HCT116 (cell line): ENCODE results near the gene CDK14. TPM values are rescaled to one million over a fixed set of nuclear protein-coding genes. Genes with fewer than 3 reads are reported as not detected.

Experiments used
- ATAC-seq: fragments of 200-7000 bp; cut with Tn5 transposase; 2 replicates; pipeline ENCODE4 v1.9.1; 2020; ENCODE audit warnings: mild to moderate bottlenecking, moderate library complexity
- BruUV-seq: library from RNA; stranded (reverse); fragments of 400-500 nt; replicated peaks from 2 replicates; lab custom pipeline; 2021; lab: Mats Ljungman, UMichigan
- CTCF ChIA-PET: fragments of 300-600 bp; sonication (Branson Sonifier 250); formaldehyde crosslinking; loops from one replicate; lab custom pipeline; 2021; ENCODE audit warnings: antibody characterized with exemption; lab: Charles Lee
- POLR2A ChIA-PET: fragments of 300-600, 350-600 bp; sonication (Branson Sonifier 250); formaldehyde crosslinking; loops from one replicate; lab custom pipeline; 2021; ENCODE audit warnings: antibody characterized with exemption; lab: Charles Lee
- RAD21 ChIA-PET, 2 experiments: fragments of 300-600 bp; sonication (Branson Sonifier 250); formaldehyde crosslinking; loops; one replicate each; lab custom pipeline; 2023; ENCODE audit warnings: low total read pairs in 2 of 2; ENCODE audit not compliant: uncharacterized antibody in 2 of 2, unreplicated experiment in 2 of 2, low non-redundant PET in 1 of 2; lab: Charles Lee
- DNase-seq: peaks from one replicate; pipeline ENCODE4 v3.0.0-alpha.2; 2010; ENCODE audit warnings: low read depth, low spot score
- H2AFZ ChIP-seq: fragments of 200-600 bp; shearing (Covaris generic), sonication (generic); 2 replicates; pipeline ENCODE4 v1.6.1; 2017; ENCODE audit warnings: low read depth, mixed run types, mixed read lengths, antibody characterized with exemption, low read length; ENCODE audit not compliant: poor library complexity, severe bottlenecking
- H3K27ac ChIP-seq: 2 replicates; pipeline ENCODE4 v1.5.1; 2012; ENCODE audit warnings: low read depth, low read length
- H3K27me3 ChIP-seq: fragments of 200-600 bp; sonication (generic); 2 replicates; pipeline ENCODE4 v1.6.1; 2016; ENCODE audit warnings: mixed run types, low read length, mixed read lengths; ENCODE audit not compliant: insufficient read depth
- H3K36me3 ChIP-seq, 2 experiments: fragments of 200-500 bp in 1 of 2; fragments of 200-600 bp in 1 of 2; sonication (Bioruptor generic) in 1 of 2; sonication (generic) in 1 of 2; 2 replicates each; pipeline versions ENCODE4 v1.5.1 to v1.6.1; 2014 to 2016; ENCODE audit warnings: low read length in 2 of 2, inconsistent platforms in 1 of 2, mixed read lengths in 1 of 2, mixed run types in 1 of 2; ENCODE audit not compliant: insufficient read depth in 2 of 2, control insufficient read depth in 1 of 2
- H3K4me1 ChIP-seq, 2 experiments: fragments of 200-600 bp in 1 of 2; sonication (generic) in 1 of 2; 2 replicates each; pipeline versions ENCODE4 v1.5.1 to v1.6.1; 2012 to 2017; ENCODE audit warnings: low read length in 2 of 2, inconsistent platforms in 1 of 2, mild to moderate bottlenecking in 1 of 2, mixed read lengths in 1 of 2, mixed run types in 1 of 2, moderate library complexity in 1 of 2; ENCODE audit not compliant: insufficient read depth in 2 of 2, control insufficient read depth in 1 of 2
- H3K4me2 ChIP-seq: fragments of 200-600 bp; sonication (generic); 2 replicates; pipeline ENCODE4 v1.6.1; 2017; ENCODE audit warnings: mixed run types, low read length, mixed read lengths
- H3K4me3 ChIP-seq, 2 experiments: fragments of 200-600 bp in 1 of 2; sonication (generic) in 1 of 2; replicated peaks in 1 of 2; 2 replicates each; pipeline ENCODE4 v1.5.1; 2011 to 2016; ENCODE audit warnings: low read length in 2 of 2, control low read depth in 1 of 2, low read depth in 1 of 2, mild to moderate bottlenecking in 1 of 2, mixed read lengths in 1 of 2, mixed run types in 1 of 2
- H3K79me2 ChIP-seq: fragments of 200-600 bp; sonication (generic); 2 replicates; pipeline ENCODE4 v1.6.1; 2017; ENCODE audit warnings: mild to moderate bottlenecking, mixed run types, low read length, moderate library complexity, mixed read lengths; ENCODE audit not compliant: insufficient read depth
- H3K9ac ChIP-seq: fragments of 200-600 bp; sonication (generic); 2 replicates; pipeline ENCODE4 v1.6.1; 2016; ENCODE audit warnings: low read length, mixed read lengths
- H3K9me2 ChIP-seq: fragments of 200-600 bp; sonication (generic), shearing (Covaris generic); 2 replicates; pipeline ENCODE4 v1.6.1; 2017; ENCODE audit warnings: mixed run types, mild to moderate bottlenecking, moderate library complexity; ENCODE audit not compliant: insufficient read depth
- H3K9me3 ChIP-seq, 2 experiments: fragments of 200-500 bp in 1 of 2; fragments of 200-600 bp in 1 of 2; sonication (Bioruptor generic) in 1 of 2; sonication (generic) in 1 of 2; 2 replicates each; pipeline ENCODE4 v1.6.1; 2014 to 2017; ENCODE audit warnings: low read length in 2 of 2, mixed read lengths in 2 of 2, inconsistent platforms in 1 of 2, low read depth in 1 of 2, mild to moderate bottlenecking in 1 of 2, mixed run types in 1 of 2, moderate library complexity in 1 of 2; ENCODE audit not compliant: control insufficient read depth in 1 of 2, insufficient read depth in 1 of 2
- H4K20me1 ChIP-seq: fragments of 200-600 bp; sonication (generic), shearing (Covaris generic); 2 replicates; pipeline ENCODE4 v1.6.1; 2017; ENCODE audit warnings: mixed run types, mild to moderate bottlenecking, moderate library complexity; ENCODE audit not compliant: insufficient read depth
- CBX3 ChIP-seq: IDR thresholded peaks from 2 replicates; pipeline ENCODE4 v1.6.1; 2012; ENCODE audit warnings: low read depth
- CEBPB ChIP-seq: IDR thresholded peaks from 2 replicates; pipeline ENCODE4 v1.6.1; 2012; ENCODE audit warnings: low read depth
- EGR1 ChIP-seq: IDR thresholded peaks from 2 replicates; pipeline ENCODE4 v1.6.1; 2012; ENCODE audit warnings: low read depth
- EZH2phosphoT487 ChIP-seq: fragments of 200-600 bp; IDR thresholded peaks from 2 replicates; pipeline ENCODE4 v1.6.1; 2018; ENCODE audit warnings: antibody characterized with exemption, borderline replicate concordance
- POLR2A ChIP-seq: IDR thresholded peaks from 2 replicates; pipeline ENCODE4 v1.7.0; 2011; ENCODE audit warnings: borderline replicate concordance; ENCODE audit not compliant: insufficient read depth, insufficient read length; ENCODE audit errors: extremely low read depth
- SRF ChIP-seq: IDR thresholded peaks from 2 replicates; pipeline ENCODE4 v1.6.1; 2012; ENCODE audit warnings: low read depth
- YY1 ChIP-seq: IDR thresholded peaks from 2 replicates; pipeline ENCODE4 v1.6.1; 2011; ENCODE audit warnings: low read length, low read depth, moderate library complexity, mild to moderate bottlenecking; ENCODE audit not compliant: insufficient replicate concordance; ENCODE audit errors: extremely low read depth
- ZBTB33 ChIP-seq: IDR thresholded peaks from 2 replicates; pipeline ENCODE4 v1.6.1; 2011; ENCODE audit warnings: mild to moderate bottlenecking, low read length, moderate library complexity; ENCODE audit not compliant: insufficient replicate concordance; ENCODE audit errors: extremely low read depth
- ZNF274 ChIP-seq: fragments of 200-500 bp; sonication (Bioruptor generic); IDR thresholded peaks from 2 replicates; pipeline ENCODE4 v1.6.1; 2014; ENCODE audit warnings: mild to moderate bottlenecking, low read depth, low read length, inconsistent platforms
- intact Hi-C: fragments of 100-400 bp; cut with micrococcal nuclease; formaldehyde crosslinking; loops from 2 replicates; pipeline ENCODE4 v1.10.0; 2022
- total RNA-seq: library from RNA; stranded (reverse); gene quantifications from one replicate; pipeline ENCODE4 v1.2.1, GENCODE V29; 2021; ENCODE audit not compliant: unreplicated experiment
- TF ChIP-seq, protein P1 (sequence below): IDR thresholded peaks from 2 replicates; pipeline ENCODE4 v1.6.1; 2012
- TF ChIP-seq, protein P2 (sequence below): IDR thresholded peaks from 2 replicates; pipeline ENCODE4 v1.6.1; 2012
- TF ChIP-seq, protein P3 (sequence below): IDR thresholded peaks from 2 replicates; pipeline ENCODE4 v1.6.1; 2012; ENCODE audit warnings: low read depth

Gene CDK14
- total RNA-seq, 1 experiment from 2014 or later = 10.2 TPM

- Histone ChIP-seq H4K20me1 (no peaks in the 10 kb centered on the region), H3K79me2 (no peaks in the 10 kb centered on the region), H3K9ac (no peak overlapping the region), H2AFZ (no peak overlapping the region), H3K27ac (no peak overlapping the region), H3K27me3 (0 out of 2 replicates have a peak, but pooled peaks cover 5% of the 10 kb centered on the region), H3K9me3 (no peaks in the 10 kb centered on the region), H3K4me3 (no peak overlapping the region), H3K4me2 (no peak overlapping the region), H3K9me2 (no peaks in the 10 kb centered on the region)
- intact Hi-C loops = no loop called here
- DNase-seq (no peak), ATAC-seq (no peak)
- BruUV-seq = no TSS peak
- POLR2A ChIA-PET = no interaction called here
- CTCF ChIA-PET = no interaction called here
- RAD21 ChIA-PET = no interaction called here
- TF ChIP-seq, protein P1, sequence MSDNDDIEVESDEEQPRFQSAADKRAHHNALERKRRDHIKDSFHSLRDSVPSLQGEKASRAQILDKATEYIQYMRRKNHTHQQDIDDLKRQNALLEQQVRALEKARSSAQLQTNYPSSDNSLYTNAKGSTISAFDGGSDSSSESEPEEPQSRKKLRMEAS = no peak
- no peak for TF ChIP-seq SRF
- TF ChIP-seq, protein P2, sequence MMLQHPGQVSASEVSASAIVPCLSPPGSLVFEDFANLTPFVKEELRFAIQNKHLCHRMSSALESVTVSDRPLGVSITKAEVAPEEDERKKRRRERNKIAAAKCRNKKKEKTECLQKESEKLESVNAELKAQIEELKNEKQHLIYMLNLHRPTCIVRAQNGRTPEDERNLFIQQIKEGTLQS = no peak
- TF ChIP-seq, protein P3, sequence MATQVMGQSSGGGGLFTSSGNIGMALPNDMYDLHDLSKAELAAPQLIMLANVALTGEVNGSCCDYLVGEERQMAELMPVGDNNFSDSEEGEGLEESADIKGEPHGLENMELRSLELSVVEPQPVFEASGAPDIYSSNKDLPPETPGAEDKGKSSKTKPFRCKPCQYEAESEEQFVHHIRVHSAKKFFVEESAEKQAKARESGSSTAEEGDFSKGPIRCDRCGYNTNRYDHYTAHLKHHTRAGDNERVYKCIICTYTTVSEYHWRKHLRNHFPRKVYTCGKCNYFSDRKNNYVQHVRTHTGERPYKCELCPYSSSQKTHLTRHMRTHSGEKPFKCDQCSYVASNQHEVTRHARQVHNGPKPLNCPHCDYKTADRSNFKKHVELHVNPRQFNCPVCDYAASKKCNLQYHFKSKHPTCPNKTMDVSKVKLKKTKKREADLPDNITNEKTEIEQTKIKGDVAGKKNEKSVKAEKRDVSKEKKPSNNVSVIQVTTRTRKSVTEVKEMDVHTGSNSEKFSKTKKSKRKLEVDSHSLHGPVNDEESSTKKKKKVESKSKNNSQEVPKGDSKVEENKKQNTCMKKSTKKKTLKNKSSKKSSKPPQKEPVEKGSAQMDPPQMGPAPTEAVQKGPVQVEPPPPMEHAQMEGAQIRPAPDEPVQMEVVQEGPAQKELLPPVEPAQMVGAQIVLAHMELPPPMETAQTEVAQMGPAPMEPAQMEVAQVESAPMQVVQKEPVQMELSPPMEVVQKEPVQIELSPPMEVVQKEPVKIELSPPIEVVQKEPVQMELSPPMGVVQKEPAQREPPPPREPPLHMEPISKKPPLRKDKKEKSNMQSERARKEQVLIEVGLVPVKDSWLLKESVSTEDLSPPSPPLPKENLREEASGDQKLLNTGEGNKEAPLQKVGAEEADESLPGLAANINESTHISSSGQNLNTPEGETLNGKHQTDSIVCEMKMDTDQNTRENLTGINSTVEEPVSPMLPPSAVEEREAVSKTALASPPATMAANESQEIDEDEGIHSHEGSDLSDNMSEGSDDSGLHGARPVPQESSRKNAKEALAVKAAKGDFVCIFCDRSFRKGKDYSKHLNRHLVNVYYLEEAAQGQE = no peak
- TF ChIP-seq POLR2A = no peak
- TF ChIP-seq ZNF274 = no peak
- TF ChIP-seq YY1 = no peak
- TF ChIP-seq ZBTB33 = no peak
- TF ChIP-seq CBX3 = no peak
- TF ChIP-seq EZH2phosphoT487 = no peak
- TF ChIP-seq CEBPB = no peak
- TF ChIP-seq EGR1 = no peak
- TF ChIP-seq, all 23 proteins: peak for 0
- Histone ChIP-seq H3K4me1 (no peaks in the 10 kb centered on the region), H3K36me3 (no peaks in the 10 kb centered on the region)
Observed at GRCh38 chr7:90671571-90671970, 75.5 kb downstream of the CDK14 start.
